ENCODE measurements around the gene PMEL. TPM values are rescaled to one million over a fixed set of nuclear protein-coding genes. Genes with fewer than 3 reads are reported as not detected.

PMEL gene
- total RNA-seq, 1 experiment from 2014 or later: 5.8 TPM

GRCh38 chr12:55972911-55973598, 7.2 kb upstream of the PMEL start:
- TSS peak; percentile 94 for BruUV-seq (replicated peaks)

GRCh38 chr12:55972456-55972855, 6.6 kb upstream of the PMEL start:
- Histone ChIP-seq H3K4me3 (replicated peaks in 1 of 2; ENCODE audit: low read depth in 1 of 2, low read length in 2 of 2) (peak overlapping the region in 1 of 2 experiments; percentile 47; a peak in 1 of 4 replicates), H3K27ac (ENCODE audit: low read depth, low read length) (peak overlapping the region; percentile 50; the same call in 1 of the 2 replicates), H3K27me3 (ENCODE audit: insufficient read depth, low read length) (no peaks in the 10 kb centered on the region), H4K20me1 (ENCODE audit: insufficient read depth) (no peaks in the 10 kb centered on the region), H3K79me2 (ENCODE audit: insufficient read depth, low read length) (peaks cover 37% of the 10 kb centered on the region), H3K4me1 (ENCODE audit: control insufficient read depth in 1 of 2, insufficient read depth in 2 of 2, low read length in 2 of 2) (peaks cover 17 to 36% of the 10 kb centered on the region in 2 experiments), H3K36me3 (ENCODE audit: control insufficient read depth in 1 of 2, insufficient read depth in 2 of 2, low read length in 2 of 2) (peaks cover 18 to 33% of the 10 kb centered on the region in 2 experiments; a peak in 3 of 4 replicates), H3K9me2 (ENCODE audit: insufficient read depth) (no peaks in the 10 kb centered on the region), H2AFZ (ENCODE audit: low read depth, low read length, poor library complexity, severe bottlenecking) (no peak overlapping the region), H3K9ac (ENCODE audit: low read length) (peak overlapping the region; percentile 49), H3K9me3 (ENCODE audit: control insufficient read depth in 1 of 2, insufficient read depth in 1 of 2, low read depth in 1 of 2, low read length in 2 of 2) (no peaks in the 10 kb centered on the region), H3K4me2 (ENCODE audit: low read length) (peak overlapping the region; percentile 65)
- CTCF ChIA-PET: interaction anchor here (4.7 kb wide), 1 partner anchor 24 kb away, joined by 35 read pairs; the partner anchor contains the start of gene SUOX
- no peak for ATAC-seq
- TF ChIP-seq EGR1 (IDR thresholded peaks at IDR 0.05; ENCODE audit: low read depth) (no peak), JUND (IDR thresholded peaks at IDR 0.05) (no peak), ZFX (IDR thresholded peaks at IDR 0.05) (no peak), POLR2AphosphoS5 (IDR thresholded peaks at IDR 0.05; ENCODE audit: low read depth, low read length) (no peak), TCF7L2 (IDR thresholded peaks at IDR 0.05; ENCODE audit: borderline replicate concordance, extremely low read depth, insufficient read depth, insufficient read length) (no peak), RAD21 (IDR thresholded peaks at IDR 0.05; ENCODE audit: low read depth) (no peak)
- intact Hi-C loops (cut with micrococcal nuclease): no loop called here
- POLR2A ChIA-PET: interaction anchor here (1.6 kb wide), 1 partner anchor 249 kb away, joined by 3 read pairs; the partner anchor contains the start of gene RNF41
- no peak for DNase-seq (ENCODE audit: low read depth, low spot score)
- RAD21 ChIA-PET (ENCODE audit: low non-redundant PET in 1 of 2, low total read pairs in 2 of 2, uncharacterized antibody in 2 of 2, unreplicated experiment in 2 of 2): no interaction called here
- no TSS peak for BruUV-seq (replicated peaks)

More at GRCh38 chr12:55972911-55973598, 7.2 kb upstream of the PMEL start:
- no peaks in the 10 kb centered on the region for H3K9me3 ChIP-seq (ENCODE audit: control insufficient read depth in 1 of 2, insufficient read depth in 1 of 2, low read depth in 1 of 2, low read length in 2 of 2)
- ATAC-seq (no peak), DNase-seq (ENCODE audit: low read depth, low spot score) (no peak)
- intact Hi-C loops (cut with micrococcal nuclease): no loop called here
- no peaks in the 10 kb centered on the region for H3K9me2 ChIP-seq (ENCODE audit: insufficient read depth)
- peaks cover 18 to 31% of the 10 kb centered on the region in 2 experiments; a peak in 3 of 4 replicates for H3K36me3 ChIP-seq (ENCODE audit: control insufficient read depth in 1 of 2, insufficient read depth in 2 of 2, low read length in 2 of 2)
- peaks cover 17 to 32% of the 10 kb centered on the region in 2 experiments for H3K4me1 ChIP-seq (ENCODE audit: control insufficient read depth in 1 of 2, insufficient read depth in 2 of 2, low read length in 2 of 2)
- H3K27me3 ChIP-seq (ENCODE audit: insufficient read depth, low read length): no peaks in the 10 kb centered on the region
- peak overlapping the region; percentile 38 to 47 for H3K4me3 ChIP-seq (replicated peaks in 1 of 2; ENCODE audit: low read depth in 1 of 2, low read length in 2 of 2)
- ChIA-PET POLR2A (interaction anchor here (0.8 to 1.9 kb wide), 18 partner anchors 10 to 249 kb away, joined by 3 to 13 read pairs (median 4); partner anchors contain the start of genes DGKA, DNAJC14, ORMDL2 and PYM1), CTCF (interaction anchor here (1.2 to 4.7 kb wide), 5 partner anchors 23 to 664 kb away, joined by 4 to 35 read pairs (median 5); partner anchors contain the start of gene SUOX), RAD21 (ENCODE audit: low non-redundant PET in 1 of 2, low total read pairs in 2 of 2, uncharacterized antibody in 2 of 2, unreplicated experiment in 2 of 2) (interaction anchor here (1.0 to 1.6 kb wide), 2 partner anchors 23 to 234 kb away, joined by 3 to 6 read pairs; partner anchors contain the start of gene SUOX (in 1 of the 2))
- H3K4me2 ChIP-seq (ENCODE audit: low read length): peak overlapping the region; percentile 65
- TF ChIP-seq SRF (IDR thresholded peaks at IDR 0.05; ENCODE audit: low read depth): no peak
- TF ChIP-seq ELF1 (IDR thresholded peaks at IDR 0.05; ENCODE audit: borderline replicate concordance, low read depth): no peak
- TF ChIP-seq TCF7L2 (IDR thresholded peaks at IDR 0.05; ENCODE audit: borderline replicate concordance, extremely low read depth, insufficient read depth, insufficient read length): no peak
- H4K20me1 ChIP-seq (ENCODE audit: insufficient read depth): no peaks in the 10 kb centered on the region
- H3K79me2 ChIP-seq (ENCODE audit: insufficient read depth, low read length): peaks cover 31% of the 10 kb centered on the region
- H3K27ac ChIP-seq (ENCODE audit: low read depth, low read length): peak overlapping the region; percentile 50
- peak overlapping the region; percentile 49 for H3K9ac ChIP-seq (ENCODE audit: low read length)
- no peak overlapping the region for H2AFZ ChIP-seq (ENCODE audit: low read depth, low read length, poor library complexity, severe bottlenecking)
